Measurements from ENCODE around the gene SLC66A1. TPM values are rescaled to one million over a fixed set of nuclear protein-coding genes. Genes with fewer than 3 reads are reported as not detected.

The SLC66A1 gene
- total RNA-seq, 1 donor from 2014 or later = 11.1 TPM

- no peaks in the 10 kb centered on the region for H3K9me3 ChIP-seq
- DNase-seq (ENCODE audit: low spot score in 2 of 2) = no peak
- H3K4me1 ChIP-seq = peaks cover 4 to 8% of the 10 kb centered on the region in 2 donors
- intact Hi-C loops (cut with DNase I) = no loop called here
- peaks cover 69 to 70% of the 10 kb centered on the region in 2 donors for H3K36me3 ChIP-seq
- no peak overlapping the region for H3K27ac ChIP-seq
- no peak for TF ChIP-seq CTCF (IDR thresholded peaks at IDR 0.05)
- no peak overlapping the region for H3K4me3 ChIP-seq
- no peaks in the 10 kb centered on the region for H3K27me3 ChIP-seq
Measured at GRCh38 chr1:19340387-19340937, 28.3 kb downstream of the SLC66A1 start.

GRCh38 chr1:19341201-19342061 lies 29.3 kb downstream of the SLC66A1 start:
- DNase-seq (ENCODE audit: low spot score in 2 of 2) = peak in 1 of 2 donors; percentile 87
- Histone ChIP-seq H3K27me3 (no peaks in the 10 kb centered on the region), H3K4me1 (peaks cover 4 to 8% of the 10 kb centered on the region in 2 donors), H3K27ac (peak overlapping the region; percentile 32 to 55), H3K4me3 (no peak overlapping the region), H3K36me3 (peaks cover 68 to 70% of the 10 kb centered on the region in 2 donors), H3K9me3 (no peaks in the 10 kb centered on the region)
- peak; percentile 76 to 92 (median 86) for TF ChIP-seq CTCF (IDR thresholded peaks at IDR 0.05)
- intact Hi-C loops (cut with DNase I) = loop anchor here (1.0 kb wide), 1 partner anchor 310 kb away; no protein-coding TSS in a partner anchor

- intact Hi-C loops (cut with DNase I) = no loop called here
- Histone ChIP-seq H3K36me3 (peaks cover 68 to 70% of the 10 kb centered on the region in 2 donors), H3K27me3 (no peaks in the 10 kb centered on the region), H3K9me3 (no peaks in the 10 kb centered on the region), H3K4me3 (no peak overlapping the region), H3K4me1 (peaks cover 4 to 8% of the 10 kb centered on the region in 2 donors), H3K27ac (peak overlapping the region; percentile 32 to 33)
- no peak for DNase-seq (ENCODE audit: low spot score in 2 of 2)
- TF ChIP-seq CTCF (IDR thresholded peaks at IDR 0.05) = no peak
Measured at GRCh38 chr1:19342062-19342750, 30.1 kb downstream of the SLC66A1 start.

GRCh38 chr1:19342894-19343616 lies 30.9 kb downstream of the SLC66A1 start:
- intact Hi-C loops (cut with DNase I) = no loop called here
- Histone ChIP-seq H3K36me3 (peaks cover 66 to 67% of the 10 kb centered on the region in 2 donors), H3K27me3 (no peaks in the 10 kb centered on the region), H3K4me3 (no peak overlapping the region), H3K27ac (no peak overlapping the region), H3K9me3 (no peaks in the 10 kb centered on the region), H3K4me1 (peaks cover 4 to 8% of the 10 kb centered on the region in 2 donors)
- DNase-seq (ENCODE audit: low spot score in 2 of 2) = no peak
- no peak for TF ChIP-seq CTCF (IDR thresholded peaks at IDR 0.05)
